ENCODE data around the gene HNF1A. TPM values are rescaled to one million over a fixed set of nuclear protein-coding genes. Genes with fewer than 3 reads are reported as not detected.
A peak's percentile ranks its signal among the peaks of the same experiment; 100 is the strongest.
"Not testable (repeated sequence)": the region's sequence is repeated elsewhere in the genome, so short reads cannot be mapped to it uniquely, and the experiment has no call there.

The HNF1A gene
- total RNA-seq, 1 donor from 2014 or later, result not detected

DNA sequence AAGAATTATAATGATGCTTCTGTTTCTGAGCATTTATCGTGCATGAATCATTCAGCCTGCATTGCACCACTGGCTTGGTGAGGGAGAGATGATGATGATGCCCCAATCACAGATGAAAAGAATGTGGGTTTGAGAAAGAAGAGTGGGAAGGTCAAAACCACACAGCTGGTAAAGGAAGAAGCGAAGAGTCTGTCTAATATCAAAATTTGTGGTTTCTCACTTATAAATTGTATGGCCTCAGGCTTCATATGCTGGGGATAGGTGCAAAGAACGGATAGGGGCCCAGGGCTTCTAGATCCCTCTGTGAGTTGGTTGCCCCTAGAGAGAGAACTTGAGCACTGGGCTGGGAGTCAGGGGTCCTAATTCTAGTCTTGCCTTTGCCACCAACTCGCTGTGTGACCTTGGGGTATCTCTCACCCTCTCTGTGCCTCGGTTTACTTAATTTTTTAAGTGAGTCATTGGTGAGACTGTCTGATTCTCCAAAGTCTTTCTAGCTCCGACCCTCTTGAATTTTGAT is 58.5 kb downstream of the HNF1A start:
- DNase-seq (ENCODE audit: low spot score in 2 of 2), result no peak
- no peak for FAIRE-seq

DNA sequence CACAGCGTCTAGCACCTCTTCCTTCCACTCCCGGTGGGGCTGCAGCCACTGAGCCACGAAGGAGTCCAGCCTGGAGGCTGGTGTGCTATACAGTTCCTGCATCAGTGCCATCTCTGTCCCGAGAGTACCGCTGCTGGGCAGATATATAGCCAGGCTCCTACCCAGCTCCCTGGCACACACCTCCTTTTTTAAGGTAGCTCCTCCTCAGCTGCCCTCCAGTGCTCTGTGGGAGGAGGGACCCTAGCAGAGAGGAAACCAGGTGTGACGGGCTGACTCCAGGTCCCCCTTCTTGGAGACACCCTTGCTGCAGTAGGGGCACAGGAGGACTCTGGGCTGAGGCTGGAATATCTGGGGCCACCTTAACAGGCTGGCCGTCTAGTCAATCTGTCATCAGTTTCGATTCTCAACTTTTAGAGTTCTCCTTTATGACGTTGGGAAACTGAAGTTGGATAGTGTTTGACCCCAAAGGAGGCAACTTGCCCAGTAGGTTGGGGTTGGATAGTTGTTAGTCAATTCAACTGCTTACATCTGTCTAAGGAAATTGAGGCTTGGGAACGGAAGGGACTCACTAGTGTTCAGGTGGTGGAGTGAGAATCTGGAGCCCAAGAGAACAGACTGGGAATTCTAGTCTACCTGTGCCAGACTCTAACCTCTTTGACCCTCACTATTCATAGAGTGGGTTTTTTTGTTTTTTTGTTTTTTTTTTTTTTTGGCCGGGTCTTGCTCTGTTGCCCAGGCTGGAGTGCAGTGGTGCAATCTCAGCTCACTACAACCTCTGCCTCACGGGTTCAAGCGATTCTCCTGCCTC is 60.7 kb downstream of the HNF1A start, which contains the start of gene OASL:
TSS of gene OASL (minus strand) at position 386 of the 808 bp plus-strand sequence. CDS start at position 111, 275 bp downstream.
- DNase-seq (ENCODE audit: low spot score in 2 of 2), result peak in 1 of 2 donors; percentile 42
- no peak for FAIRE-seq

DNA sequence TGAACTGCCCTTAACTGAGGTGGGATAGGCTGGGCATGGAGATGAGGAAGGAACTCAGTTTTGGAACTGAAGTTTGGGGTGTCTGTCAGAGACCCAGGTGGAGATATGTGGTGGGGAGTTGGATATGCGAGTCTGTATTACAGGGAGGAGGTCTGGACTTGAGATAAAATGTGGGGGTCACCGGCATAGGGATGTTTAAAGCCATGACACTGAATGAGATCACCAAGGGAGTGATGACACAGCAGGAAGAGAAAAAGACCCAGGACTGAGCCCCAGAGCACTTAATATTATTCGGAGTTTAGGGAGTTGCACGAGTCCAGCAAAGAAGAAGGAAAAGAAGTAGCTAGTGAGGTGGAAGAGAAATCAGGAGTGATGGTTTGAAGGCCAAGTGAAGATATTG is 64.7 kb downstream of the HNF1A start:
- no peak for DNase-seq (ENCODE audit: low spot score in 2 of 2)
- FAIRE-seq, result no peak

DNA sequence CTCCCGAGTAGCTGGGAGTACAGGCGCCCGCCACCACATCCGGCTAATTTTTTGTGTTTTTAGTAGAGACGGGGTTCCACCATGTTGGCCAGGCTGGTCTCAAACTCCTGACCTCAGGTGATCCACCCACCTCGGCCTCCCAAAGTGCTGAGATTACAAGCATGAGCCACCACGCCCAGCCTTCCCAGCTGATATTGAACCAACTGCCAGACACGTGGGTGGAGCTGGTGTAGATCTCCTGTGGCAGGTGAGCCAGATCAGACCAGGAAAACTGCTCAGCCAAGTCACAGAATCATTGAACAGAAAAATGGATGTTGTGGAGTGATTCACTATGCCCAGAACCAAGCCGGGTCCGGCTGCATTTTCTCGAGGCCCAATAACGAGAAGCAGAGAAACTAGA is 69.1 kb downstream of the HNF1A start:
- FAIRE-seq; DNase-seq (ENCODE audit: low spot score in 2 of 2): not testable (repeated sequence)

DNA sequence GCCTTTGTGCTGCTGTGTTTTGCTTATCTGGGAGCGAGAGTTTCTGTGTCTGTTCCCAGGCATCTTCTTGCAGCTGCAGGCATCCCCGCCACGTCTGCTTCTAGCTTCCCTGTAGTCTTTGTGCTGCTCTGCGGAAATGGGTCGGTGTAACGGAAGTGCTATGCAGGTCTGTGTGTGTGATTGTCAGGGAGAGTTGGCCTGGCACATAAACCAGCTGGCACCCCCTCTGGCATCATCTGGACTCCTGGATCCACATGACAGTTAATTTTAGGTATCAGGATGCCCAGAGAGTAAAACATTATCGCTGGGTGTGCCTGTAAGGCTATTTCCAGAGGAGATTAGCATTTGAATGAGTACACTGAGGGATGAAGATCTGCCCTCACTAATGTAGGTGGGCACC is 70.1 kb downstream of the HNF1A start:
- no peak for DNase-seq (ENCODE audit: low spot score in 2 of 2)
- no peak for FAIRE-seq

DNA sequence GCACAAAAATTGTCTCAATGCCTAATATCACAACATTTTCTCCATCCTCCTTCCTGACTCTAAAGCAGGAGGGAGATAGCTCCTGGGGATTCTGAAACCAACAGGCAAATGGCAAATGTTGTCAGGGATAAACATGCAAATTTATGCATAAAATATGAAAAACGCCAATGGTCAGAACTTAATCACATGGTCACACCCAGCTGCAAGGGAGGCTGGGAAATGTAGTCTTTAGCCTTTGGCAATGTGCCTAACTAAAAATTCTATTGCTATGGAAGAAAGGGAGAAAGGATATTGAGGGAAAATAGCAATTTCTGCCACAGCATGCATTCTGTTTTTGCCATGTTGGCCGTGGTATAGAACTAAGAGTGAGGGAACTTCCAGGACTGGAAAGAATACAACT is 72.4 kb downstream of the HNF1A start:
- FAIRE-seq (no peak), DNase-seq (ENCODE audit: low spot score in 2 of 2) (peak in 1 of 2 donors; percentile 25)

Other genes with a start within 250 kb of the HNF1A start
- gene SPPL3, start 74.2 kb upstream of the HNF1A start, total RNA-seq, result 45.2 TPM
- gene C12orf43, start 37.9 kb downstream of the HNF1A start, total RNA-seq, result 12.2 TPM
- gene OASL, start 60.7 kb downstream of the HNF1A start, total RNA-seq, result not detected
- 1.2 TPM for gene P2RX7, start 154.3 kb downstream of the HNF1A start, total RNA-seq
- 5.3 TPM for gene P2RX4, start 231.6 kb downstream of the HNF1A start, total RNA-seq